ENCODE data around the gene EPB41.
A peak's percentile ranks its signal among the peaks of the same experiment; 100 is the strongest.
"Not testable (repeated sequence)": the region's sequence is repeated elsewhere in the genome, so short reads cannot be mapped to it uniquely, and the experiment has no call there.

Gene EPB41

DNA sequence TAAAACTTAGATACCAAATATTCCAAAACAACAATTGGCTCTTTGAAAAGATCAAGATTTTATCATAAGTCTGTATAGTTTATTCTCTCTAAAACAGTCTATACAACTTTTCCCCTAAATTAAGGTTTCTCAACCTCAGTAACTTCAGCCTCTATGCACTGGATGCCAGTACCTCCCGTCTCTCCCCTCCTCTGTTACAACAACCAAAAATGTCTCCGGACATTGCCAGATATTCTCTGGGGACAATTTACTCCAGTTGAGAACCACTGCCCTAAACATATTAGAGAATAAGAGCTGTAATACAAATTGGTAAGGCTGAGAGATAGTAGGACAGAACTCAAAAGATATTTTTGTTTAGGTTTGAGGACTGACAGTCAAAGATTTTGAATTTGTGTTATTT lies 137.7 kb downstream of the EPB41 start:
- DNase-seq: no peak

DNA sequence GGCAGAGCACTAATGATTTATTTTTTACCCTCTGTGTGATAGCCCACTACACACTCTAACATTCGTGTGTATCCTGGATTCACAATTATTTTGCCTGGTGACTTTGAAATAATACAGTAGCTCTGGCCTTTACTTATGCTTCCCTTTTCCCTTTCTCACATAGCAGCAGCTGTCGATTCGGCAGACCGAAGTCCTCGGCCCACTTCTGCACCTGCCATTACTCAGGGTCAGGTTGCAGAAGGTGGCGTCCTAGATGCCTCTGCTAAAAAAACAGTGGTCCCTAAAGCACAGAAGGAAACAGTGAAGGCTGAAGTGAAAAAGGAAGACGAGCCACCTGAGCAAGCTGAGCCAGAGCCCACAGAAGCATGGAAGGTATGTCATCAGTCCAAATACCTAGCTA lies 138.6 kb downstream of the EPB41 start:
- DNase-seq: no peak

DNA sequence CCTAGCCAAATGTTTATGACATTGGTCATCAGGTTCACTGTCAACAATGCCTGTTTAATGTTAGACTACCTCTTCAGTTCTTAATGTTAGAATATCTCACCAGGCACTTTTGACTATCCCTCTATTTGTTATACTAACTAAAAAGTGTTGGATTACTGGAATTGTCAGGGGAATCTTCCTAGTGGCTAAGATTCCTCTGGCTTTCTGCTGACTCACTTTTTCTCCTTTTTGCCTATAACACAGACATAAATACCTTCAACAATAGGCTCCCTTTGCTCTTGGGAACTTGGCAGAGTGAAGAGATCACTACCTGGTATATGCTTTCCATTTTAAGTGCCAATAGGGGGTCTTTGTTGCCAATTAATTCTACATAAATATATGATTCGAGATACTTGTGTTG lies 140.8 kb downstream of the EPB41 start:
- DNase-seq: no peak

DNA sequence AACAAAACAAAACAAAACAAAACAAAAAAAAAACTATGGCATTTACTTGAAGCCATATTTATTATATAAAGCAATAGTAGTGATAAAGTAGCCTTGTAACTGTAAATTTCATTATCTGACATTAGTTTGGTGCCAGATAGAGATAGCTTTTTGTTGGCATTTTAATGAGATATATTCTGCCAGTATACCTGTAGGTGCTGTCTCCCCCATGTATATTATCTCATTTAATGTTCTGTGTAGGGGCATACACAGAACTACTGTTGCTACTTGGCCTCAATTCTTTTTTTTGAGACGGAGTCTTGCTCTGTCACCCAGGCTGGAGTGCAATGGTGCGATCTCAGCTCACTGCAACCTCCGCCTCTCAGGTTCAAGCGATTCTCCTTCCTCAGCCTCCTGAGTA lies 141.9 kb downstream of the EPB41 start:
- no peak for DNase-seq

DNA sequence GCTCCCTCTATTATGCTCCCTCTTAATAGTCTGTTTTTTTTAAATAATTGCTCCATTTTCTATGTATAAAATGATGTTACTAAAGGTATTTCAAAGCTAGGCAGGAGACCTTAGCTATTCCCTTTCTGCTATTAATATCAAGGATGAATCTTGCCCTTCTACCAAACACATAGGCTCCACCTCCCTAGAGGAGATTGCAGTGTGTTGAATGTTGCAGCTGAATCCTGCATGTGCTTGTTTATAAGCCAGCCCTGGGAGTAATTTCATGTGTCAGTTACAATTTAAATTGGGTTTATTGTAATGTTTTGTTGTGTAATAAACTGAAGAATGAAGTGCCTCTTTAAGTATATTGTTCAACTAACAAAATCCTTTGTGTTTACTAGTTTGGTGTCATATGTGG lies 143.3 kb downstream of the EPB41 start:
- no peak for DNase-seq

DNA sequence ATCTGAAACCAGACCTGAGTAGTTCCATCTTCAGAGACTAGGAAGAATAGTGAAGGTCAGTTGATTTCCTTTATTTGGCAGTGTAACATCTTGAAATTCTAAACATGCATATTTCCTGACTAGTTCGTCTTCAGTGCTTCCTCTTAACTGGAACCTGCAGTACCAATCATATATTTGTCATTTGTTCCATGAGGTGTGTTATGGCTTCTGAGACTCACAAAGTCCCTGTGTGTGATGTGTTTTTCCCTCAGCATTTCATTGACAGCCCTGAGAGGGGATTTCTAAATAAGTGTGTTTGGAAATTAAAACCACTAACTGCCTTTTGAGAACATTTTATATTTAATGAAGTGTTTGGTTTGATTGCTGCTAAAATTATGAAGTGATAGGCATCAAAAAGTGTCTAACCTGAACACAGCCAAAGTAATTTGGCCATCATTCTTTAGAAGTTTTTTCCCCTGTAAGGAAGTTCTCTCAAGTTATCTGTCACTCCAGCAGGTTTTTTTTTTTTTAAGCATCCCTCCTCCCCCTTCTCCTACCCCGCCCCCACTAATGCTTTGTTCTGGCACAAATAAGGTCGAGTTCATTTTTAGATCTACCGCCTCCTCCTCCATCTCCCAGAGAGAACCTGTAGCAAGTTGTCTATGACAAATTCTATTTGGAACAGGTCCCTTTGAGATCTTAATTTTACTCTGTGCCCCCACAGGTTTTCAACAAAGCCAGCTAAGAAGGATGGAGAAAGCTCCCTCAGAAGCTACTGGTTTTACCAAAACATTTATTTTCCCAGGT lies 148.0 kb downstream of the EPB41 start:
- DNase-seq: no peak

DNA sequence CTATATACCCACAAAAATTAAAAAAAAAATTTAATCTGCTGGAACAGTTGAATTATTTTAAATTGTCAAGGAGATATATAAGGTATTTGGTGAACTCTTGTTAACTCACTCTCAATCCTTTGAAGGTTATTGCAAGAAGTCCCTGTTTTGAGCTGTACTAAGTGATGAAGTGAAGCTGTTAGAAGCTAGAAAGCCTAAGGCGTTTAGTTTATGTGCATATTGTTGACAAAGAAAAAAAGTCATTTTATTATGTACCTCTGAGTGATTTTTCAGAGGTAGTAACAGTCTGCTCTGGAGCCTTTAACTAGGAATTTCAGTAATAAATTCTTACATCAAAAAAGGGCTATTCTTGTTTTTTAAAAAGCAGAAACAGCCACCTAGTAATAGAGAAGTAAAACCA lies 149.7 kb downstream of the EPB41 start:
- DNase-seq: no peak

DNA sequence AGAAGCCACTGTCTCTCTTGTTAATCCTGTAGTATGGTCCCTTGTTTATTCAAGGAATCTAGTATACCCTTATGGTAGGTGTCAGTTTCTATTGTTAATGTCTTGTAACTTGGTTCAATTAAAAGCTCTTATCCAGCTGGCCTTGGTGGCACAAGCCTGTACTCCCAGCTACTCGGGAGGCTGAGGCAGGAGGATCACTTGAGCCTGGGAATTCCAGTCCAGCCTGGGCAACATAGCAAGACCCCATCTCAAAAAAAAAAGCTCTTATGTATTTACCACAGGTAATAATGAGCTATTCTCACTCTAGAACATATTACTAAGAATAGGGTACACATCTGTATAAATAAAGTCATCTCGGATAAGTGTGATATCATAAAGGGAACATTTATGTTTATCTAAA lies 162.8 kb downstream of the EPB41 start:
- no peak for DNase-seq

DNA sequence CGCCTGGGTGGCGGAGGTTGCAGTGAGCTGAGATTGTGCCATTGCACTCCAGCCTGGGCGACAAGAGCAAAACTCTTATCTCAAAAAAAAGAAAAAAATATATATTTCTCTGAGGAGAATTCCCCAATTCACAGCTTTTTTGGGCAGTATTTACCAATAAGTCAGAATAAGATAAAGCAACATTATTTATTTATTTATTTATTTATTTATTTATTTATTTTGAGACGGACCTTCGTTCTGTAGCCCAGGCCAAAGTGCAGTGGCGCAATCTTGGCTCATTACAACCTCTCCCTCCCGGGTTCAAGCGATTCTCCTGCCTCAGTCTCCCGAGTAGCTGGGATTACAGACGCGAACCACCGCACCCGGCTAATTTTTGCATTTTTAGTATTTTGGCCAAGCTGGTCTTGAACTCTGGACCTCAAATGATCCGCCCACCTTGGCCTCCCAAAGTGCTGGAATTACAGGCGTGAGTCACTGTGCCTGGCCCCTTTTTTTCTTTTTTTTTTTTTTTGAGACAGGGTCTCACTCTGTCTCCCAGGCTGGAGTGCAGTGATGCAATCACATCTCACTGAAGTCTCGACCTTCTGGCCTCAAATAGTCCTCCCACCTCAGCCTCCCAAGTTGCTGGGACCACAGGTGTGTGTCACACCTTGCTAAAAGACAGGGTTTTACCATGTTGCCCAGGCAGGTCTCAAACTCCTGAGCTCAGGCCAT lies 165.7 kb downstream of the EPB41 start:
- DNase-seq: not testable (repeated sequence)

DNA sequence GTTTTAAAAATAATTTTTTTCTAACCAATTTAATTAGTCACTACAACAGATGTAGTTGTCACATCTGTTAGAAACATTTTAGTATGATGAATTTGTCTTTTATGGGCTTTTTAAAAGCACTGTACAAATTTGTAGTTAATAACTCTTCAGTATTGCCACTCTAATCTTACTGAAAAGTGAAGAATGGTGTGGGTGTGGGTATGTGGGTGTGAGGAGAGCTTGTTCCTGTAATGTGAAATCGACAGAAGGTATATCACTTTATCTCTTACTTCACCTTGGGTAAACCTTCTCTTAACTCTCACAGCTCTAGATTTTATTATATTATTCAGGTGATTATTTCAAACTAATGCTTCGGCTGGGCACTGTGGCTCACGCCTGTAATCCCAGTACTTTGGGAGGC lies 166.8 kb downstream of the EPB41 start:
- DNase-seq: no peak

DNA sequence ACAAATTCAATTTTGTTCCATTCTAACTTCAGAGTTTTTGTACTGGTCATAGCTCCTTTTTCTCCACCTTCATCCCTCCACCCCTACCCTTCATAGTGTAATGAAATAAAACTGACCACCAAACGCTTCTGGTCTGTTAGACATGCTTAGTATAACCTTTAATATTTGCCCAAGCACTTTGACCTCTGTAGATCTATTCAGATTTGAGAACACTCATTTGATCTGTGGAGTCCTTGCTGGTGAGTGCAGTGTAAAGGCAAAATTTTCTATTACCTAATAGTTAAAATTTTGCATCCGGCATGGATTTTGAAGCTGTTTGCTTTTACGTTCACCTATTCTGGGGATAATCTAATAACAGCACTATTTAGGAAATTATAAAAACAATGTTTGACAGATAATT lies 168.2 kb downstream of the EPB41 start:
- no peak for DNase-seq

DNA sequence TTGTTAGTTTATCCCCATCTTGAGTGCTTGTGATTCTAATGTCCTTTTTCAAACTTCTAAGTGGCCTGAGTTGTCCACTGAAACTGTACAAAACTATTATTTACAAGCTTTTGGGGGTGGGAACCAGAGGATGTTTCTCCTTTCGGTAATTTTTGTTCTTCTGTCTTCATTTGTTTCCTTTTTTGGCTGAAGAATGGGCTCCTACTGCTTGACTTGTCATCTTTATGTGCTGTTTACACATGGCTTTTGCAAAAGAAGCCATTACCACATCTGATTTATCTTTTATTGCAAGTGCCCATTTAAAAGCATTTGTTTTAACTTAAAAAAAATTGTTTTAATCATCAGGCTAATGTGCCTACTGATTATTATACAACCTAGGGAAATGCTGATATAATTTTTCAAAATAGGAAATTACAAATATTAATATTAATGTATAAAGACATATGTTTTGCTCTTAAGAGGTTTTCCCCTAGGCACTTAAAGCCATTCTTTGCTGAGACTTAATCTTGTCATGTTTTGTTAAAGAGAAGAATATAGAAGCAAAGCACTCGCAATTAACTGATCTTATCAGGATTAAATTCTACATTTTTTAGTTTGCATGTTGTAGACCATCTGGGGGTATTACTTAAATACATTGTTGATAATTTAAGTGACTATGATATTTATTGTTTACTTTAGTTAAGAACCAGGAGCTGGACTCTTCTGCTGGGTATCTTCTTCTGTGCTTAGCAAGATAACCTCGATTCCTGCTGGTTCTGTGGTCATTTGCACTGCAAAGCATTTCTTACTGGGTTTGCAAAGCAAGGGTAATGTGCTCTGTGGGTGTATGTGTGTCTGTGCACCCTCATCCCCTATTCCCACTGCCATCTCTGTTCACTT lies 169.2 kb downstream of the EPB41 start:
- DNase-seq: no peak

DNA sequence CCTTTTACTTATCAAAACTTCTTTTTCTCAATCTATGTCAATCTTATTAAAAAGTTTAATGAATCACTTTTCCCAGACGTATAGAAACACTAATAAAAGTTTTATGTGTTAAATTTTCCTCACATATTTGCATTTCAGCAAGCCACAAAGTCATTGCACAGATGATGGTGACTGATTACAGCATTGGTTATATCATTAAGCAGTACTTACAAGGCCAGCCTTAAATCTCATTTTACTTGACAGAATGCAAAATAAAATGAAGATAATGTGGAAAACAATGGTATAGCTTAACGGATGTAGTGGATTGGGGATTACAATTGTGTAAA lies 169.8 kb downstream of the EPB41 start:
- DNase-seq: no peak

DNA sequence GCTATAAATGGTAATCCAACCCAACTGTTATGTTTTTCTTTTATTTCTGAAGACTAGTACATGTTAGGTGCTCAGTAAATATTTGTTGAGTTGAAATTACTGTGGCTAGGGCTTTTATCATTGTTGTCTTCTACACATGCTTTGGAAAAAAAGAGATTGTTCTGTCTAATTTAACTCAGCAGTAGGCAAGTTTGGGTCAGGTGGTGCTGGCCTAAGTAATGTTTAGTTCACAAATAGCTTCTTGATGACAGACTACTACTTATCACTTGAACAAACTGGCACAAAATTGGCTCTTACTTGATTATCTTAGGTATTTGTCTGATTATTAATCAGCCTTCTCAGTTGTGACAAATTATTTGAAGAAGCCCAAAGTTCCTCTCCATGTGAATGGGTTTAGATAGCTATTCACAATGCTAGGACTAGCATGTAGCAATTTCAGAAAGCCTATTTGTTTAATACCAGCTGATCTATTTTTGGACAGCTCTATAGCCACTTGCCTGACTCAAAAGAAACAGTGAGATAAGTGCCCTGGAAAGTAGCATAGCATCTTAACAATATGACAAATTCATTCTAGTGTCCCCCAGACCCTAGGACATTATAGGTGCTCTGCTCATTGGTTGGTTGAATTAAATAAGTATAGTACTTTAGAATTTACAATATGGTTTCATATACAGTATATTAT lies 176.7 kb downstream of the EPB41 start:
- no peak for DNase-seq

DNA sequence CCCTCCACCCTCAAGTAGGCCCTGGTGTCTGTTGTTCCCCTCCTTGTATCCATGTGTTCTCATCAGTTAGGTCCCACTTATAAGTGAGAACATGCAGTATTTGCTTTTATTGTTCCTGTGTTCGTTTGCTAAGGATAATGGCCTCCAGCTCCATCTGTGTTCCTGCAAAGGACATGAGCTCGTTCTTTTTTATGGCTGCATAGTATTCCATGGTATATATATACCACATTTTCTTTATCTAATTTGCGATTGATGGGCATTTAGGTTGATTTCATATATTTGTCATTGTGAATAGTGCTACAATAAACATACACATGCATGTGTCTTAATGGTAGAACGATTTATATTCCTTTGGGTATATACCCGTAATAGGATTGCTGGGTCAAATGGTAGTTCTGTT lies 178.3 kb downstream of the EPB41 start:
- DNase-seq: not testable (repeated sequence)

DNA sequence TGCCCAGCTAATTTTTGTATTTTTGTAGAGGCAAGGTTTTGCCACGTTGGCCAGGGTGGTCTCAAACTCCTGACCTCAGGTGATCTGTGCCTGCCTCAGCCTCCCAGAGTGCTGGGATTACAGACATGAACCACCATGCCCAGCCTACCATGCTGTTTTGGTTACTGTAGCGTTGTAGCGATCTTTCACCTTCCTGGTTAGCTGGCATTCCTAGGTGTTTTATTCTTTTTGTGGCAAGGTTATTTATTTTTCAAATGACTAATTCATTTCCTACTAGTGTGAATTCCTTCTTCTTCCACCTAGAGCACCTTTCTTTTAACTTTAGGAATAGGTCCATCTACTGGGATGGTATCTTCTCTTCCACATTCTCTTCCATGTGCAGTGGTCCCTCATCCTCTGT lies 180.1 kb downstream of the EPB41 start:
- no peak for DNase-seq

DNA sequence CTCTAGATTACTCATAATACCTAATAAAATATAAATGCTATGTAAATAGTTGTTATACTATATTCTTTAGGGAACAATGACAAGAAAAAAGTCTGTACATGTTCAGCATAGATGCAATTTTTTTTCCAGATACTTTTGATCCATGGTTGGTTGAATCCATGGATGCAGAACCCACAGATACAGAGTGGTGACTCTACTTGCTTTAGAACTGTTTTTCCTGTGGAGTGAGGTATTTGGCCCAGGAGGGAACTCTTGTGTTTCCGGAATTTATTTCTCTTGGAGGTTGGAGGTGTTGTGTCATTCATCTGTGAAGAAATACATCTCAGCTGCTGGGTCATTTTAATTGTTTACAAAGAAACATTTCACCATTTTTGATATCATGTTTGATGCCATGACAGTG lies 180.6 kb downstream of the EPB41 start:
- DNase-seq: no peak

DNA sequence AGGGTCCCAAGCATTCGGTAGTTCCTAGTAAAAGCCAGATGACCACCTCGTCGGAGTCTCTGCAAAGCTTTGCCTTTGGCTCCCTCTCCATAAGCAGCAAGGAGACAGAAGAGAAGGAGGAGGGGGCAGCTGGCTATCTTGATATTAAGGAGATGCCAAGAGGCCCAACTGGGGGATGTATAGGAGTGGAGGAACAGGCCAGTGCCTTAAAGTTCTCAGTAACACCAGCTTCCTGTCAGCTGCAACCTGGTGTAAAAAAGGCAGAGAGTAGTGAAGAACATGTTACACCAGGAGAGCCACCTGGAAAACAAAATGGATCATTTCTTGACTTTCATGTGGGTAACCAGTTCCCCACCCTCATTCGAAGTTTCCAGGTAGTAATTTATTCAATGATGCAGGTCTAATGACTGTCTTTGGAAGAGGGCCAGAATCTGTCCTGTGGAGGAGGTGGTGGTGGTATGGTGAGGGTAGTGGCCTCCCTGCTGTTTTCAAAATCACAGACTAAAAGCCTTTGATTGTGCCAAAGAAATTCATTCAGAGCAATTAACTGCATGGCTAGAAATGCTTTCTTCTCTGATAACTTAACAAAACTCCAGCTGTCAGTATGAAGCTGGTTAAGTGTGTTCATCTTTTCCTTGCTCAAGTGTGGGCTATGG lies 182.0 kb downstream of the EPB41 start:
- peak; percentile 7 for DNase-seq

DNA sequence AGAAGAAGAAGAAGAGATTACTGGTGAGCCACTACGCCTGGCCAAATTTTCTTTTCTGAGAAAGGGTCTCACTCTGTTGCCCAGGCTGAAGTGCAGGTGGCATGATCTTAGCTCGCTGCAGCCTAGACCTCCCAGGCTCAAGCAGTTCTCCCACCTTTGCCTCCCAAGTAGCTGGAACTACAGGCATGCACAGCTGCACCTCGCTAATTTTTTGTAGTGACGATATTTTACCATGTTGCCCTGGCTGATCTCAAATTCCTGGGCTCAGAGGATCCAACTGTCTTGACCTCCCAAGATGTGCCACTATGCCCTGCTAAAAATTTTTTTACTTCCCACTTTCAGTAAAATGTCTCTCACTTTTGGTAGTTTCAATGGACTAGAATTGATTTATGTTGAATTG lies 184.9 kb downstream of the EPB41 start:
- DNase-seq: no peak

DNA sequence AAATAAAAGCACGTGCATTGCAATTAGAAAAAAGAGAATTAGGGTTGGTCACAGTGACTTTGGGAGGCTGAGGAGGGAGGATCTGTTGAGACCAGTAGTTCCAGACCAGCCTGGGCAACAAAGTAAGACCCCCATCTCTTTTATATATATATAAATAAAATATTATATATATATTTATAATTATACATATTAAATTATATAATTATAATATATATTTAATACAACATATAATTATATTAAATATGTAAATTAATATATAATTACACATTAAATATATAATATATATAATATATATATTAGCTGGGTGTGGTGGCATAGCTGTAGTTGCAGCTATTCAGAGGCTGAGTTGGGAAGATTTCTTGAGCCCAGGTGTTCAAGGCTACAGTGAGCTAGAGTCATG lies 186.1 kb downstream of the EPB41 start:
- no peak for DNase-seq

DNA sequence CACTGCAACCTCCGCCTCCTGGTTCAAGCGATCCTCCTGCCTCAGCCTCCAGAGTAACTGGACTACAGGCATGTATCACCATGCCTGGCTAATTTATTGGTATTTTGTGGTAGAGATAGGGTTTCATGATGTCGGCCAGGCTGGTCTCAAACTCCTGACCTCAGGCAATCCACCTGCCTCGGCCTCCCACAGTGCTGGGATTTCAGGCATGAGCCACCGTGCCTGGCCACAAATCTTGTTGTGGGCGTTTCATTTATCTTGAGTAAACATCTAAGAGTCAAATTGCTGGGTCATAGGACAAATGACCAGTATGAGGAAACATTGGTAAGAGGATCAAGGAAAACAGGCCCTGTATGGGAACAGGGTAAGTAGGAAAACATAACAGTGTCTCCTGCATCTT lies 191.5 kb downstream of the EPB41 start:
- DNase-seq: no peak

DNA sequence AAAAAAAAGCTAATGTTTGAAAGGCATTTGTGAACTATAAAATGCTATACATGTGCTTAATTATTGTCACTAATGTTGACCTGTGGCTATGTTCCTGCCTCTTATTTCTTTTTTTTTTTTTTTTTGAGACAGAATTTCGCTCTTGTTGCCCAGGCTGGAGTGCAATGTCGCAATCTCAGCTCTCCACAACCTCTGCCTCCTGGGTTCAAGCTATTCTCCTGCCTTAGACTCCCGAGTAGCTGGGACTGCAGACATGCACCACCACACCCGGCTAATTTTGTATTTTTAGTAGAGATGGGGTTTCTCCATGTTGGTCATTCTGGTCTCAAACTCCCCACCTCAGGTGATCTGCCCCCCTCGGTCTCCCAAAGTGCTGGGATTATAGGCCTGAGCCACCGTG lies 193.7 kb downstream of the EPB41 start:
- DNase-seq: not testable (repeated sequence)
